Mammary epithelial cell (primary cell): ENCODE results near the gene RASAL3.

ENCODE experiments used
- CTCF ChIP-seq, 2 donors: IDR thresholded peaks in 1 of 2; conservative IDR thresholded peaks in 1 of 2; 2 replicates each; pipeline ENCODE4 v1.5.1; 2011 to 2012; ENCODE audit warnings: inconsistent platforms in 2 of 2, low read length in 2 of 2, mild to moderate bottlenecking in 2 of 2, control low read depth in 1 of 2, low read depth in 1 of 2; ENCODE audit not compliant: insufficient read depth in 1 of 2; ENCODE audit errors: extremely low read depth in 1 of 2
- EZH2 ChIP-seq: IDR thresholded peaks from 2 replicates; pipeline ENCODE4 v1.6.1; 2012; ENCODE audit warnings: low read length, inconsistent platforms, borderline replicate concordance

- no peak for TF ChIP-seq CTCF (conservative IDR thresholded peaks at IDR 0.05 in 1 of 2, IDR thresholded peaks at IDR 0.05 in 1 of 2; ENCODE audit: extremely low read depth in 1 of 2, insufficient read depth in 1 of 2, low read depth in 1 of 2, low read length in 2 of 2)
- no peak for TF ChIP-seq EZH2
These were observed 39.6 kb downstream of the RASAL3 start for GRCh38 chr19:15424692-15425272.
